GM12874 (cell line): ENCODE measurements around the gene ATE1.

ENCODE experiments used
- TF ChIP-seq, protein P1 (sequence below): IDR thresholded peaks from 2 replicates; pipeline ENCODE4 v1.5.1; 2011; ENCODE audit warnings: low read depth, mild to moderate bottlenecking, control low read depth, low read length, moderate library complexity; ENCODE audit not compliant: insufficient read depth

ATE1 gene

GRCh38 chr10:121959671-121960070 lies 31.8 kb upstream of the ATE1 start:
- TF ChIP-seq, protein P1, sequence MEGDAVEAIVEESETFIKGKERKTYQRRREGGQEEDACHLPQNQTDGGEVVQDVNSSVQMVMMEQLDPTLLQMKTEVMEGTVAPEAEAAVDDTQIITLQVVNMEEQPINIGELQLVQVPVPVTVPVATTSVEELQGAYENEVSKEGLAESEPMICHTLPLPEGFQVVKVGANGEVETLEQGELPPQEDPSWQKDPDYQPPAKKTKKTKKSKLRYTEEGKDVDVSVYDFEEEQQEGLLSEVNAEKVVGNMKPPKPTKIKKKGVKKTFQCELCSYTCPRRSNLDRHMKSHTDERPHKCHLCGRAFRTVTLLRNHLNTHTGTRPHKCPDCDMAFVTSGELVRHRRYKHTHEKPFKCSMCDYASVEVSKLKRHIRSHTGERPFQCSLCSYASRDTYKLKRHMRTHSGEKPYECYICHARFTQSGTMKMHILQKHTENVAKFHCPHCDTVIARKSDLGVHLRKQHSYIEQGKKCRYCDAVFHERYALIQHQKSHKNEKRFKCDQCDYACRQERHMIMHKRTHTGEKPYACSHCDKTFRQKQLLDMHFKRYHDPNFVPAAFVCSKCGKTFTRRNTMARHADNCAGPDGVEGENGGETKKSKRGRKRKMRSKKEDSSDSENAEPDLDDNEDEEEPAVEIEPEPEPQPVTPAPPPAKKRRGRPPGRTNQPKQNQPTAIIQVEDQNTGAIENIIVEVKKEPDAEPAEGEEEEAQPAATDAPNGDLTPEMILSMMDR: no peak

- TF ChIP-seq, protein P1: no peak
Measured at GRCh38 chr10:121956111-121957061, 28.6 kb upstream of the ATE1 start.

- TF ChIP-seq, protein P1: no peak
Measured at GRCh38 chr10:121952226-121952625, 24.4 kb upstream of the ATE1 start.

DNA sequence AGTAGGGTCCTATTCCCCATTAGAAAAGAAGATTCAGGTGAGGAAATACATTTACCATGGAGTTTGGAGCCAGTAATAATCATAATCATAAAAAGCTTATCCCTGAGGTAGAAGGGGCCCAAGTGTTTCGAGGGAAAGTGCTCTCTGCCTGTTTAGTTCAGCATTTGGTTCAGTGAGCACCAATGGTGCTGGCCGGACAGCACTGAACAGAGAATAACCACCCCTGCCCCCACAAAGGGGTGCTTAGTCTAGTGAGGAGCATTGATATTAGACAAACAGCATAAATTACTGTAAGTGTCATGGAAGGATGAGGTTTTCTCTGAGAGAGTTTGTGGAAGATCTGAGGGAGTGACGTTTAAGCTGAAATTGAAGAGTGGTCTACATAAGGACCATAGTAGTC lies 21.6 kb upstream of the ATE1 start:
- TF ChIP-seq, protein P1: no peak

DNA sequence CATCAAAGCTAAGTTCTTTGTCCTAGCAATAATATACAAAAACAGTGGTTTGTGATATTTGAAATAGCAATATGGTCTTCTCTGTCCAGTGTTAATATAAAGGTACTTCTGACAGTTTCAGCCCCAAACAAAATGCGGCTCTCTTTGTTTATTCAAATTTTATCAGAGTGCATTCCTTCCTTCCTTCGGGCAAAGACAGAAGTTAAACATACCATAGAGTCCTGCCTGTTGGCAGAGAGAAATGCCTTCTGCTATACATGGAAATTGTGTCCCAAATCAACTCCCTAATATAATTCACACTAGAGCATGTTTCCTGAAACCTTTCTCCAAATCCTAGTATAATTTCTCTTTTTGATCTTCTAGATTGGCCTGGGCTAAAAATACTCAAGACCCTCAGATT lies 21.2 kb upstream of the ATE1 start:
- TF ChIP-seq, protein P1: no peak

- TF ChIP-seq, protein P1: no peak
Measured at GRCh38 chr10:121947343-121948330, 19.8 kb upstream of the ATE1 start.
